ENCODE data around the gene SNRNP25.
"Not testable (repeated sequence)": the region's sequence is repeated elsewhere in the genome, so short reads cannot be mapped to it uniquely, and the experiment has no call there.

SNRNP25 gene

DNA sequence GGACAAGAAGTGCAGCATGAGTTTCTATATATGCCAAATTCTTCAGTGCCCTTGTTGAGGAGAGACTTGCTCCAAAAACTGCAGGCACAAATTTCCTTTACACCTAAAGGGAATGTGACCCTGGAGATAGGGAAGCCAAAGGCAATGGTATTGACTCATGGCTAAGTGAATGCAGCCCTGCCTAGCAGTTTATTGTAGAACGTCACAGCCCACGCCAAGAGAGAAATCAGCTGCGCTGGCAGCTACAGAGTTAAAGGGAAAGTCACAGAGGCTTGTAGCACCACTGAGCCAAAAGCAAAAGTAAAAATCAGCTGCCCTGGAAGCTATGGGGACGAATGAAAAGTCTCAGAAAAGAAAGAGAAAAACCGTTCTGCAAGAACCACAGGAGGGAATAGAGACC is 10.3 kb upstream of the SNRNP25 start:
- Histone ChIP-seq H3K27me3 (no peaks in the 10 kb centered on the region), H3K4me3 (ENCODE audit: low read depth, low read length) (no peak overlapping the region), H3K36me3 (peaks cover 48% of the 10 kb centered on the region), H3K9me3 (no peaks in the 10 kb centered on the region), H3K4me1 (no peaks in the 10 kb centered on the region)
- TF ChIP-seq, protein P1, sequence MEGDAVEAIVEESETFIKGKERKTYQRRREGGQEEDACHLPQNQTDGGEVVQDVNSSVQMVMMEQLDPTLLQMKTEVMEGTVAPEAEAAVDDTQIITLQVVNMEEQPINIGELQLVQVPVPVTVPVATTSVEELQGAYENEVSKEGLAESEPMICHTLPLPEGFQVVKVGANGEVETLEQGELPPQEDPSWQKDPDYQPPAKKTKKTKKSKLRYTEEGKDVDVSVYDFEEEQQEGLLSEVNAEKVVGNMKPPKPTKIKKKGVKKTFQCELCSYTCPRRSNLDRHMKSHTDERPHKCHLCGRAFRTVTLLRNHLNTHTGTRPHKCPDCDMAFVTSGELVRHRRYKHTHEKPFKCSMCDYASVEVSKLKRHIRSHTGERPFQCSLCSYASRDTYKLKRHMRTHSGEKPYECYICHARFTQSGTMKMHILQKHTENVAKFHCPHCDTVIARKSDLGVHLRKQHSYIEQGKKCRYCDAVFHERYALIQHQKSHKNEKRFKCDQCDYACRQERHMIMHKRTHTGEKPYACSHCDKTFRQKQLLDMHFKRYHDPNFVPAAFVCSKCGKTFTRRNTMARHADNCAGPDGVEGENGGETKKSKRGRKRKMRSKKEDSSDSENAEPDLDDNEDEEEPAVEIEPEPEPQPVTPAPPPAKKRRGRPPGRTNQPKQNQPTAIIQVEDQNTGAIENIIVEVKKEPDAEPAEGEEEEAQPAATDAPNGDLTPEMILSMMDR (IDR thresholded peaks at IDR 0.05; ENCODE audit: low read depth, low read length) = no peak
- DNase-seq = no peak

DNA sequence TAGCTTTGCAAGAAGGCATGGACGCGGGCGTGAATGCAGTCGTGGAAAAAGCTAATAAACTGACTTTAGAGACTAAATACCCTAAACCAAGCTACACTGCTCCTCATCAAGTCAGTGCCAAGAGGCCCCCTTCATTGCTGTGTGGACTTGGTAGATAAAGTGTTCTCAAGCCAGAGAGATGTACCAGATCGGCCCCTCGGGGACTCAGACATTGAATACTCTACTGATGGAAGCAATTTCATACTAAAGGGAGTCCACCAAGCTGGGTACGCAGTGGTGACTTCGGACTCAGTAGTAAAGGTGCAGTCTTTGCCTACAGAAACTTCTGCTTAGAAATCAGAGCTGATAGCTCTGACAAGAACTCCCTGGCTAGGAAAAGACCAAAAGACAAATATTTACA is 9.0 kb upstream of the SNRNP25 start:
- Histone ChIP-seq H3K4me3 (ENCODE audit: low read depth, low read length) (no peak overlapping the region), H3K27me3 (no peaks in the 10 kb centered on the region), H3K9me3 (no peaks in the 10 kb centered on the region), H3K36me3 (peaks cover 56% of the 10 kb centered on the region), H3K4me1 (no peaks in the 10 kb centered on the region)
- TF ChIP-seq, protein P1 (IDR thresholded peaks at IDR 0.05; ENCODE audit: low read depth, low read length) = no peak
- no peak for DNase-seq

DNA sequence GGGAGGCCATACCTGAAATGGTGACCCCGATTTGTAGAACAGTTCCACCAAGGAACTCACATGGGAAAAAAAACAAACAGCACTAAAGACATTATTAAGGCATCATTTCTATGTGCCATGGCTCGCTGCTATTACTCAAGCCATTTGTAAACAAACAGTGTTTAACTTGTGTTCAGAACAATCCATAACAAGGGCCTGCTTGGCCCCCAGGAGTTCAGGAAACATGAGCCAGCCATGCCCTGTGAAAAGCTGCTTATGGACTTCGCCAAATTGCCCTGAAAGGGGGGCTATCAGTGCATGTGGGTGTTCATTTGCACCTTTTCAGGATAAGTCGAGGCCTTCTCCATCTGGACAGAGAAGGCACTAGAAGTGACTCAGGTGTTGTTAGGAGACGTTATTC is 8.2 kb upstream of the SNRNP25 start:
- no peak overlapping the region for H3K4me3 ChIP-seq (ENCODE audit: low read depth, low read length)
- H3K36me3 ChIP-seq = peaks cover 59% of the 10 kb centered on the region
- no peaks in the 10 kb centered on the region for H3K27me3 ChIP-seq
- TF ChIP-seq, protein P1 (IDR thresholded peaks at IDR 0.05; ENCODE audit: low read depth, low read length) = no peak
- no peak for DNase-seq
- no peaks in the 10 kb centered on the region for H3K4me1 ChIP-seq
- no peaks in the 10 kb centered on the region for H3K9me3 ChIP-seq

DNA sequence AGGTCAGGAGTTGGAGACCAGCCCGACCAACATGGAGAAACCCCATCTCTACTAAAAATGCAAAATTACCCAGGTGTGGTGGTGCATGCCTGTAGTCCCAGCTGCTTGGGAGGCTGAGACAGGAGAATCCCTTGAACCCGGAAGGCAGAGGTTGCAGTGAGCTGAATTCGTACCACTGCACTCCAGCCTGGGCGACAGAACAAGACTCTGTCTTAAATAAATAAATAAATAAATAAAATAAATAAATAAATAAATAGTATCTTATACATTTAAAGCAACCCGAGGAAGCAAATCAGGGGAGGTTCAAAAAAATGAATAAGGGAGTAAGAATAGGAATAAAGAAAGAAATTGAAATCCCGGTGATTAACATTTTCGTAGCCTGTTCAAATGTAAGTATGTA is 7.1 kb upstream of the SNRNP25 start:
- not testable (repeated sequence) for H3K4me3 ChIP-seq (ENCODE audit: low read depth, low read length); DNase-seq; H3K27me3 ChIP-seq; H3K9me3 ChIP-seq; H3K4me1 ChIP-seq
- peaks cover 67% of the 10 kb centered on the region for H3K36me3 ChIP-seq

DNA sequence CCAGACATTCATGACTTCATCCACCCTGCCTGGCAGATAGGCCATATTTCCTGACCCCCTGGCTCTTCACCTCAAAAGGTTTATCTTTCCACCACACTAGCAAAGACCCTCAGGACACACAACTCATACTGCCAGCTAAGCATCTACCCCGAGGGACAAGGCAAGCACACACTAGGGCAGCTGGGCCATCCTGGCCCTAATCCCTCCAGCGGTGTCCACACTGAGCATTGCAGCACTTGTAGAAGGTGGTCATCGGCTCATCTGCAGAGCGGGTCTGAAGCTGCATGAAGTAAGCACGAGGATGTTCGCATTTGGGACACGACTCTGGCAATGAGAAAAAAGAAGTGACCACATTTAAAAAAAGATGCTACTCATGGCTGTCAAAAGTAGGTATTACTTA is 6.4 kb upstream of the SNRNP25 start:
- H3K9me3 ChIP-seq = no peaks in the 10 kb centered on the region
- no peaks in the 10 kb centered on the region for H3K4me1 ChIP-seq
- no peak overlapping the region for H3K4me3 ChIP-seq (ENCODE audit: low read depth, low read length)
- peaks cover 60% of the 10 kb centered on the region for H3K36me3 ChIP-seq
- no peaks in the 10 kb centered on the region for H3K27me3 ChIP-seq
- TF ChIP-seq, protein P1 (IDR thresholded peaks at IDR 0.05; ENCODE audit: low read depth, low read length) = no peak
- no peak for DNase-seq

DNA sequence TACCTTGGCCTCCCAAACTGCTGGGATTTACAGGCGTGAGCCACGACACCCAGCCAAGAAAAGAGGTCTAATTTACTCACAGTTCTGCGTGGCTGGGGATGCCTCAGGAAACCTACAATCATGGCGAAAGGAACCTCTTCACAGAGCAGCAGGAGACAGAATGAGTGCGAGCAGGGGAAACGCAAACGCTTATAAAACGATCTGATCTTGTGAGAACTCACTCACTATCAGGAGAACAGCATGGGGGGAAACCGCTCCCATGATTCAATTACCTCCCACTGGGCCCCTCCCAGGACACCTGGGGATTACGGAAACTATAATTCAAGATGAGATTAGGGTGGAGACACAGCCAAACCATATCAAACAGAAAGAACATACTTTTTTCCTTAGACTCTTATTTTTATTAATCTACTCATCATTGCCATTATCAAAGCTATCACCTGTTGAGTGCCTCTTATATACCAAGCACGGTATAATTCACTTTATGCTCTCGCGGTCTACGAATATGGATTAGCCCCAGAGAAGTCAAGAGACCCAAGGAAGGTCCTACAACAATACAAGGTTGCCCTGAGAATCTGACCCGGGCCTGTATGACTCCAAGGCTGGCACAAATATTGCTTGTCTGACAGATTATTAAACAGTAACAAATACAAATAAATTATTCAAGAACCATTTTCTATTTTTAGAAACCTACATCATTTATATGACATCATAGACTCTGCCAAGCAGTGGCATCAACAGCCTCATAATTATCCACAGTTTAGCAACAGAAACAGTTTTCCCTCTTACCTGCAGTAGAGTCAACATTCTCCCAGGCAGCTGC is 2.6 kb upstream of the SNRNP25 start:
- H3K36me3 ChIP-seq = peaks cover 47% of the 10 kb centered on the region
- TF ChIP-seq, protein P1 (IDR thresholded peaks at IDR 0.05; ENCODE audit: low read depth, low read length) = no peak
- no peak overlapping the region for H3K4me3 ChIP-seq (ENCODE audit: low read depth, low read length)

More for the DNA sequence above, 2.6 kb upstream of the SNRNP25 start:
- no peaks in the 10 kb centered on the region for H3K27me3 ChIP-seq
- no peaks in the 10 kb centered on the region for H3K4me1 ChIP-seq
- H3K9me3 ChIP-seq = no peaks in the 10 kb centered on the region
- DNase-seq = no peak

Data from BE2C (cell line).